ENCODE results near the gene MFNG.

- TF ChIP-seq CTCF (conservative IDR thresholded peaks at IDR 0.05 in 1 of 2, IDR thresholded peaks at IDR 0.05 in 1 of 2; ENCODE audit: low read depth in 1 of 2, low read length in 2 of 2) = no peak
- no peak for TF ChIP-seq EZH2 (IDR thresholded peaks at IDR 0.05; ENCODE audit: low read length, missing control alignments)
Observed at GRCh38 chr22:37497062-37497599, 10.9 kb upstream of the MFNG start.
